Parathyroid adenoma (tissue), 2 donors: ENCODE data around the gene ALX4.

ENCODE experiments used
- H2AFZ ChIP-seq: fragments of 300-600 bp; sonication (generic); one replicate; pipeline ENCODE4 v1.7.0; 2017; ENCODE audit warnings: antibody characterized with exemption, mild to moderate bottlenecking
- H3K27ac ChIP-seq: fragments of 300-600 bp; sonication (generic); one replicate; pipeline ENCODE4 v1.7.0; 2017
- H3K27me3 ChIP-seq: fragments of 300-600 bp; sonication (generic); one replicate; pipeline ENCODE4 v1.7.0; 2017; ENCODE audit warnings: low read length; ENCODE audit not compliant: control insufficient read depth, insufficient read depth
- H3K36me3 ChIP-seq: fragments of 300-600 bp; sonication (generic); one replicate; pipeline ENCODE4 v1.7.0; 2017; ENCODE audit warnings: low read length; ENCODE audit not compliant: control insufficient read depth, insufficient read depth
- H3K4me1 ChIP-seq: fragments of 300-600 bp; sonication (generic); one replicate; pipeline ENCODE4 v1.7.0; 2017; ENCODE audit warnings: control low read depth
- H3K4me2 ChIP-seq: fragments of 300-600 bp; sonication (generic); one replicate; pipeline ENCODE4 v1.7.0; 2017; ENCODE audit warnings: low read length
- H3K4me3 ChIP-seq: fragments of 300-600 bp; sonication (generic); one replicate; pipeline ENCODE4 v1.7.0; 2017; ENCODE audit warnings: low read depth, low read length
- H3K79me2 ChIP-seq: fragments of 300-600 bp; sonication (generic); one replicate; pipeline ENCODE4 v1.7.0; 2017; ENCODE audit warnings: control low read depth
- H3K9ac ChIP-seq: fragments of 300-600 bp; sonication (generic); one replicate; pipeline ENCODE4 v1.7.0; 2017; ENCODE audit warnings: mild to moderate bottlenecking
- H3K9me3 ChIP-seq: fragments of 300-600 bp; sonication (generic); one replicate; pipeline ENCODE4 v1.7.0; 2017; ENCODE audit warnings: low read length; ENCODE audit not compliant: control insufficient read depth
- TF ChIP-seq, protein P1 (sequence below): fragments of 300-600 bp; sonication (generic); IDR thresholded peaks from one replicate; pipeline ENCODE4 v1.7.0; 2017; ENCODE audit warnings: antibody characterized with exemption, mild to moderate bottlenecking
- donor health status: primary hyperparathyroidism.

ALX4 gene

DNA sequence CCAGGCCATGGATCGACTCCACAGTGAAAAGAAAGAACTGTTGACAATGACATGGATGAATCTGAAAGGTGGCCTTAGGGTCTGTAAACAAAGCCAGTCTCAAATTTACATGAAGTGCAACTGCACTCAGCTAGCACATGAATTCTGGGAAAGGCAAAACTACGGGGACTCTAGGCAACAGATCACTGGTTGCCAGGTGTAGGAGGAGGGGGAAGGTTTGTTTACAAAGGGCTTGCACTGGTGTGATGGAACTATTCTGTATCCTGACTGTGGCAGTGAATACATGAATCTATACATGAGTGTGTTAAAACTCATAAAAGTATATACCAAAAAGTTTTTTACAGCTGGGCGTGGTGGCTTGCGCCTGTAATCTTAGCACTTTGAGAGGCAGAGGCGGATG lies 27.3 kb downstream of the ALX4 start:
- Histone ChIP-seq H3K9me3 (no peaks in the 10 kb centered on the region), H2AFZ (no peak overlapping the region), H3K27me3 (no peaks in the 10 kb centered on the region), H3K4me2 (no peak overlapping the region), H3K27ac (no peak overlapping the region), H3K79me2 (no peaks in the 10 kb centered on the region), H3K9ac (no peak overlapping the region), H3K36me3 (no peaks in the 10 kb centered on the region), H3K4me3 (no peak overlapping the region), H3K4me1 (no peaks in the 10 kb centered on the region)
- TF ChIP-seq, protein P1, sequence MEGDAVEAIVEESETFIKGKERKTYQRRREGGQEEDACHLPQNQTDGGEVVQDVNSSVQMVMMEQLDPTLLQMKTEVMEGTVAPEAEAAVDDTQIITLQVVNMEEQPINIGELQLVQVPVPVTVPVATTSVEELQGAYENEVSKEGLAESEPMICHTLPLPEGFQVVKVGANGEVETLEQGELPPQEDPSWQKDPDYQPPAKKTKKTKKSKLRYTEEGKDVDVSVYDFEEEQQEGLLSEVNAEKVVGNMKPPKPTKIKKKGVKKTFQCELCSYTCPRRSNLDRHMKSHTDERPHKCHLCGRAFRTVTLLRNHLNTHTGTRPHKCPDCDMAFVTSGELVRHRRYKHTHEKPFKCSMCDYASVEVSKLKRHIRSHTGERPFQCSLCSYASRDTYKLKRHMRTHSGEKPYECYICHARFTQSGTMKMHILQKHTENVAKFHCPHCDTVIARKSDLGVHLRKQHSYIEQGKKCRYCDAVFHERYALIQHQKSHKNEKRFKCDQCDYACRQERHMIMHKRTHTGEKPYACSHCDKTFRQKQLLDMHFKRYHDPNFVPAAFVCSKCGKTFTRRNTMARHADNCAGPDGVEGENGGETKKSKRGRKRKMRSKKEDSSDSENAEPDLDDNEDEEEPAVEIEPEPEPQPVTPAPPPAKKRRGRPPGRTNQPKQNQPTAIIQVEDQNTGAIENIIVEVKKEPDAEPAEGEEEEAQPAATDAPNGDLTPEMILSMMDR = no peak

- H3K4me3 ChIP-seq = no peak overlapping the region
- H2AFZ ChIP-seq = no peak overlapping the region
- H3K9me3 ChIP-seq = no peaks in the 10 kb centered on the region
- no peak overlapping the region for H3K9ac ChIP-seq
- no peaks in the 10 kb centered on the region for H3K79me2 ChIP-seq
- no peaks in the 10 kb centered on the region for H3K27me3 ChIP-seq
- H3K36me3 ChIP-seq = no peaks in the 10 kb centered on the region
- no peaks in the 10 kb centered on the region for H3K4me1 ChIP-seq
- TF ChIP-seq, protein P1 = no peak
- no peak overlapping the region for H3K4me2 ChIP-seq
- no peak overlapping the region for H3K27ac ChIP-seq
These were observed 28.8 kb downstream of the ALX4 start for GRCh38 chr11:44281151-44281550.

- Histone ChIP-seq H3K27me3 (no peaks in the 10 kb centered on the region), H3K9ac (no peak overlapping the region), H2AFZ (no peak overlapping the region), H3K9me3 (no peaks in the 10 kb centered on the region), H3K36me3 (no peaks in the 10 kb centered on the region), H3K4me2 (no peak overlapping the region), H3K4me1 (no peaks in the 10 kb centered on the region), H3K4me3 (no peak overlapping the region), H3K27ac (no peak overlapping the region), H3K79me2 (no peaks in the 10 kb centered on the region)
- TF ChIP-seq, protein P1 = no peak
These were observed 29.7 kb downstream of the ALX4 start for GRCh38 chr11:44280257-44280656.

- Histone ChIP-seq H3K4me3 (no peak overlapping the region), H3K27me3 (no peaks in the 10 kb centered on the region), H3K4me1 (no peaks in the 10 kb centered on the region), H3K9me3 (no peaks in the 10 kb centered on the region), H3K4me2 (no peak overlapping the region), H3K36me3 (no peaks in the 10 kb centered on the region), H3K27ac (no peak overlapping the region), H3K79me2 (no peaks in the 10 kb centered on the region), H2AFZ (no peak overlapping the region), H3K9ac (no peak overlapping the region)
- TF ChIP-seq, protein P1 = no peak
These were observed 30.5 kb downstream of the ALX4 start for GRCh38 chr11:44279483-44279882.

DNA sequence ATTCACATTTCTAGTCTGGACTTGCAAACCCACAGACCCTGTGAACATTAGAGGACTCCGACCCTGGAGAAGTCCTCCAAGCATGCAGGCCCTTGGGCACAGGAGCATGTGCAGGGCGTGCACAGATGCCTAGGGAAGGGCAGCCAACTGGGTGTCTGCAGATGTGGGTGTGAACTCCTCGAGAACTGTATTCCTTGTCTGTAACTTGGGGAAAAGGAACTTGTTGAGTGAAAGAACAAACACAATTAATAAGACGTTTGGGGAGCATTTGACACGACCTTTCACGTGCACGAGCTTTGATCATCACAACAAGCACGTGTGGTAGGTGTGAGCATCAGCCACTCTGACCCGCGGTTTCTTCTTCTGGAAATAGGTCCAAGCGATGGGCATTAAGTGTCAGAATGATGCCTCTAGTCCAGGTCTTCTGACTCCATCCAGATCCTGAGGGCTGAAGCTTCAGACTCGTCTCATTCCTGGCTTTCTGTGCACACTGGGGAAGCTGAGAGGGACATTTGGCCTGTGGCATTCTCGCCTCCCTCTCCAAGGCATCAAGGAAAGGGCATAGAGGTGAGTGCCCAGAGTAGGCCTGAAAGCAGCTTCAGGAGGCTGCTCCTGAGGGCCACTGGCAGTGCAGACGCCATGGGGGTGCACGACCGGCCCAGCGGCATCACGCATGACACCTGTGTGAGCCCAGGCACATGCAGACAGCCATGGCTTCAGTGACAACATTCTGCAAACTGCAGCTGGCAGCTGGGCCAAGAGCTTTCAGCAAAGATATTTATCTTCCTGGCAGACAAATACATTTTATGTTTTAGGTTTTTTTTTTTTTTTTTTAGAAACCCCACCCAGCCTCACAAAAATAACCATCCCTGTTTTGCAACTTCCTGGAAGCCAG lies 32.5 kb downstream of the ALX4 start:
- Histone ChIP-seq H2AFZ (no peak overlapping the region), H3K9ac (no peak overlapping the region), H3K27me3 (no peaks in the 10 kb centered on the region), H3K79me2 (no peaks in the 10 kb centered on the region), H3K36me3 (no peaks in the 10 kb centered on the region), H3K4me3 (no peak overlapping the region), H3K4me1 (no peaks in the 10 kb centered on the region), H3K4me2 (no peak overlapping the region), H3K27ac (no peak overlapping the region), H3K9me3 (no peaks in the 10 kb centered on the region)
- TF ChIP-seq, protein P1 = no peak
